IMR-90 (cell line): Measurements from ENCODE around the gene CELSR1. TPM values are rescaled to one million over a fixed set of nuclear protein-coding genes. Genes with fewer than 3 reads are reported as not detected.

ENCODE experiments used
- ATAC-seq: fragments of 200-7000 bp; cut with Tn5 transposase; 2 replicates; pipeline ENCODE4 v1.9.1; 2020; ENCODE audit warnings: low read depth, mild to moderate bottlenecking, moderate library complexity
- BruUV-seq: library from RNA; stranded (reverse); fragments of 400-500 nt; replicated peaks from 2 replicates; lab custom pipeline; 2021; lab: Mats Ljungman, UMichigan
- CTCF ChIA-PET: fragments of 300-600 bp; formaldehyde crosslinking; extraction: SDS; loops from one replicate; lab custom pipeline; 2021; ENCODE audit warnings: antibody characterized with exemption; lab: Yijun Ruan, JAX
- POLR2A ChIA-PET: fragments of 300-600 bp; sonication (Branson Sonifier 250); formaldehyde crosslinking; loops from one replicate; lab custom pipeline; 2022; ENCODE audit warnings: antibody characterized with exemption; ENCODE audit not compliant: unreplicated experiment; lab: Charles Lee
- DNase-seq: peaks from one replicate; pipeline ENCODE4 v3.0.0; 2013
- H2AFZ ChIP-seq: replicated peaks from 2 replicates; pipeline ENCODE3; 2013; ENCODE audit warnings: low read length, mild to moderate bottlenecking; ENCODE audit not compliant: poor library complexity
- H2AK5ac ChIP-seq: 2 replicates; pipeline ENCODE4 v1.6.1; 2013; ENCODE audit warnings: low read depth, low read length, inconsistent platforms
- H2AK9ac ChIP-seq: replicated peaks from 2 replicates; pipeline ENCODE3; 2013; ENCODE audit warnings: mild to moderate bottlenecking, low read depth, low read length, moderate library complexity; ENCODE audit not compliant: poor library complexity
- H2BK120ac ChIP-seq: 2 replicates; pipeline ENCODE4 v1.6.1; 2013; ENCODE audit warnings: low read depth, low read length, inconsistent platforms
- H2BK15ac ChIP-seq: 3 replicates; pipeline ENCODE4 v1.6.1; 2013; ENCODE audit warnings: low read depth, low read length, inconsistent platforms
- H2BK20ac ChIP-seq: 2 replicates; pipeline ENCODE4 v1.6.1; 2013; ENCODE audit warnings: low read depth, mild to moderate bottlenecking, inconsistent platforms, low read length, moderate library complexity
- H2BK5ac ChIP-seq: 2 replicates; pipeline ENCODE4 v1.6.1; 2013; ENCODE audit warnings: mild to moderate bottlenecking, low read depth, low read length, inconsistent platforms; ENCODE audit not compliant: poor library complexity, severe bottlenecking
- H3K14ac ChIP-seq: replicated peaks from 2 replicates; pipeline ENCODE4 v1.6.1; 2013; ENCODE audit warnings: low read depth, low read length, inconsistent platforms
- H3K18ac ChIP-seq: 2 replicates; pipeline ENCODE4 v1.6.1; 2013; ENCODE audit warnings: low read depth, low read length, control low read depth
- H3K23ac ChIP-seq: 2 replicates; pipeline ENCODE4 v1.6.1; 2013; ENCODE audit warnings: low read depth, low read length, inconsistent platforms
- H3K27ac ChIP-seq: 2 replicates; pipeline ENCODE4 v1.5.1; 2013; ENCODE audit warnings: mild to moderate bottlenecking, control low read depth, low read length; ENCODE audit not compliant: insufficient read depth
- H3K27me3 ChIP-seq: 2 replicates; pipeline ENCODE4 v1.6.1; 2013; ENCODE audit warnings: low read length; ENCODE audit not compliant: control insufficient read depth, insufficient read depth
- H3K36me3 ChIP-seq: 2 replicates; pipeline ENCODE4 v1.6.1; 2013; ENCODE audit warnings: low read length, mixed read lengths; ENCODE audit not compliant: control insufficient read depth, insufficient read depth
- H3K4ac ChIP-seq: 2 replicates; pipeline ENCODE4 v1.6.1; 2013; ENCODE audit warnings: low read depth, low read length, inconsistent platforms
- H3K4me1 ChIP-seq: 2 replicates; pipeline ENCODE4 v1.6.1; 2013; ENCODE audit warnings: low read length, mixed read lengths; ENCODE audit not compliant: control insufficient read depth, insufficient read depth
- H3K4me2 ChIP-seq: 2 replicates; pipeline ENCODE4 v1.6.1; 2013; ENCODE audit warnings: low read depth, mild to moderate bottlenecking, control low read depth, low read length, moderate library complexity
- H3K4me3 ChIP-seq: 2 replicates; pipeline ENCODE4 v1.5.1; 2013; ENCODE audit warnings: low read depth, mild to moderate bottlenecking, control low read depth, low read length, moderate library complexity; ENCODE audit not compliant: insufficient read depth
- H3K56ac ChIP-seq: 2 replicates; pipeline ENCODE4 v1.6.1; 2013; ENCODE audit warnings: low read length, inconsistent platforms; ENCODE audit not compliant: insufficient read depth; ENCODE audit errors: extremely low read depth
- H3K79me1 ChIP-seq, 2 experiments: 2 replicates each; pipeline ENCODE4 v1.6.1; 2013; ENCODE audit warnings: low read length in 2 of 2, inconsistent platforms in 1 of 2, low read depth in 1 of 2
- H3K9ac ChIP-seq: 2 replicates; pipeline ENCODE4 v1.6.1; 2013; ENCODE audit warnings: low read depth, low read length, control low read depth
- H3K9me1 ChIP-seq: 2 replicates; pipeline ENCODE4 v1.6.1; 2013; ENCODE audit warnings: low read length, inconsistent platforms; ENCODE audit not compliant: insufficient read depth
- H3K9me3 ChIP-seq: 2 replicates; pipeline ENCODE4 v1.6.1; 2013; ENCODE audit warnings: low read length; ENCODE audit not compliant: control insufficient read depth, insufficient read depth
- H4K20me1 ChIP-seq: 2 replicates; pipeline ENCODE4 v1.6.1; 2013; ENCODE audit warnings: low read length, inconsistent platforms; ENCODE audit not compliant: insufficient read depth
- H4K5ac ChIP-seq: 2 replicates; pipeline ENCODE4 v1.6.1; 2013; ENCODE audit warnings: mild to moderate bottlenecking, low read depth, low read length, control low read depth
- H4K8ac ChIP-seq, 2 experiments: 2 replicates each; pipeline ENCODE4 v1.6.1; 2013; ENCODE audit warnings: low read depth in 2 of 2, low read length in 2 of 2, control low read depth in 1 of 2, inconsistent platforms in 1 of 2
- H4K91ac ChIP-seq: 2 replicates; pipeline ENCODE4 v1.6.1; 2013; ENCODE audit warnings: low read depth, low read length, inconsistent platforms; ENCODE audit not compliant: insufficient read depth
- BHLHE40 ChIP-seq: fragments of 150-350 bp; IDR thresholded peaks from 2 replicates; pipeline ENCODE4 v1.6.1; 2016; ENCODE audit warnings: mild to moderate bottlenecking, low read depth, low read length
- MAFK ChIP-seq: IDR thresholded peaks from 2 replicates; pipeline ENCODE4 v1.6.1; 2012; ENCODE audit warnings: low read depth, low read length, improper control_type of control experiment
- NFE2L2 ChIP-seq: fragments of 150-350 bp; IDR thresholded peaks from 2 replicates; pipeline ENCODE4 v1.6.1; 2016; ENCODE audit warnings: low read depth, mild to moderate bottlenecking, low read length
- RAD21 ChIP-seq: IDR thresholded peaks from 2 replicates; pipeline ENCODE4 v1.6.1; 2012; ENCODE audit warnings: low read length, improper control_type of control experiment
- RFX5 ChIP-seq: IDR thresholded peaks from 2 replicates; pipeline ENCODE4 v1.8.0; 2012; ENCODE audit warnings: low read depth, mild to moderate bottlenecking, low read length, moderate library complexity
- USF2 ChIP-seq: fragments of 150-350 bp; IDR thresholded peaks from 2 replicates; pipeline ENCODE4 v1.6.1; 2017; ENCODE audit warnings: mild to moderate bottlenecking, antibody characterized with exemption, low read length, low read depth
- WGBS, 2 experiments: methylation state at CpG; one replicate each; pipeline versions ENCODE4 v1.1.5 to v1.1.7; 2013; ENCODE audit warnings: missing lambda C conversion rate in 2 of 2; ENCODE audit not compliant: insufficient read length in 1 of 2; ENCODE audit errors: extremely low coverage in 2 of 2; 5-methylcytosine and 5-hydroxymethylcytosine counted together
- dilution Hi-C: fragments of 300-500 bp; cut with HindIII; formaldehyde crosslinking; loops from one replicate; pipeline ENCODE4 v1.14.3; 2018; ENCODE audit warnings: low sequenced_read_pairs; ENCODE audit not compliant: unreplicated experiment
- in situ Hi-C: fragments of 300-500 bp; cut with MboI; formaldehyde crosslinking; loops from 3 replicates; pipeline ENCODE4 v1.14.3; 2019; ENCODE audit warnings: low sequenced_read_pairs, inconsistent platforms, mixed read lengths
- intact Hi-C: fragments of 100-400 bp; cut with micrococcal nuclease; formaldehyde crosslinking; loops from 2 replicates; pipeline ENCODE4 v1.10.0; 2022
- polyA plus RNA-seq, 3 experiments: library from polyadenylated mRNA; depleted of rRNA; stranded (reverse); fragments of >200 nt; gene quantifications; 2 replicates each; pipeline ENCODE4 v1.2.3, GENCODE V29; 2012; ENCODE audit warnings: low replicate concordance in 1 of 3
- total RNA-seq: library from RNA; depleted of rRNA; stranded (reverse); fragments of >200 nt; gene quantifications from 2 replicates; pipeline ENCODE4 v1.2.3, GENCODE V29; 2012

Gene CELSR1
- total and polyA plus RNA-seq, 2 of the 4 experiments (the other 2 are of a cell fraction), result 0.36 to 0.82 TPM

- H3K56ac ChIP-seq, result no peak overlapping the region
- no peak overlapping the region for H3K14ac ChIP-seq
- no peak overlapping the region for H3K4ac ChIP-seq
- H4K20me1 ChIP-seq, result no peaks in the 10 kb centered on the region
- H3K27ac ChIP-seq, result no peak overlapping the region
- intact Hi-C loops (no loop called here), dilution Hi-C loops (no loop called here), in situ Hi-C loops (loop anchor here (25.0 kb wide), 1 partner anchor 397 kb away; no protein-coding TSS in a partner anchor)
- H3K18ac ChIP-seq, result no peak overlapping the region
- H3K4me1 ChIP-seq, result peaks cover 3% of the 10 kb centered on the region; the same call in 1 of the 2 replicates
- H3K27me3 ChIP-seq, result peaks cover 36% of the 10 kb centered on the region
- H2AK9ac ChIP-seq, result no peak overlapping the region
- ChIA-PET POLR2A (no interaction called here), CTCF (no interaction called here)
- H3K23ac ChIP-seq, result no peak overlapping the region
- H3K9me3 ChIP-seq, result peaks cover 17% of the 10 kb centered on the region
- no peak overlapping the region for H2BK120ac ChIP-seq
- no peak overlapping the region for H2AFZ ChIP-seq
- WGBS, 2 experiments, result 95% methylated on average over 13 of the region's 30 CpGs; no CpG with 5 or more reads in 1 of the 2 experiments
- no peaks in the 10 kb centered on the region for H3K9me1 ChIP-seq
- H2AK5ac ChIP-seq, result no peak overlapping the region
- BruUV-seq, result no TSS peak
- H4K91ac ChIP-seq, result no peak overlapping the region
- no peak overlapping the region for H3K4me2 ChIP-seq
- H2BK5ac ChIP-seq, result no peak overlapping the region
- H3K4me3 ChIP-seq, result no peak overlapping the region
- no peak overlapping the region for H3K9ac ChIP-seq
- no peak overlapping the region for H4K5ac ChIP-seq
- DNase-seq (no peak), ATAC-seq (no peak)
- no peaks in the 10 kb centered on the region for H3K36me3 ChIP-seq
- no peak for TF ChIP-seq BHLHE40
- TF ChIP-seq NFE2L2, result no peak
- TF ChIP-seq MAFK, result no peak
- TF ChIP-seq RAD21, result no peak
- TF ChIP-seq USF2, result no peak
- TF ChIP-seq RFX5, result no peak
- H4K8ac ChIP-seq, result no peak overlapping the region
- no peak overlapping the region for H2BK20ac ChIP-seq
- no peak overlapping the region for H2BK15ac ChIP-seq
- no peaks in the 10 kb centered on the region for H3K79me1 ChIP-seq
Observed at GRCh38 chr22:46534177-46534776, 3.1 kb downstream of the CELSR1 start.
